Activated CD8-positive, alpha-beta memory T cell treated with anti-CD3 and anti-CD28 coated beads, Interleukin-2, amount 10 ng/mL, durations not matched to agents 7 days and 5 days (primary cell): ENCODE measurements around the gene ACTN3. TPM values are rescaled to one million over a fixed set of nuclear protein-coding genes. Genes with fewer than 3 reads are reported as not detected.

ENCODE experiments used
- ATAC-seq: fragments of 150-1000 bp; cut with Tn5 transposase; one replicate; pipeline ENCODE4 v1.10.0; 2021; ENCODE audit warnings: moderate library complexity
- CTCF ChIA-PET: fragments of 350-600 bp; sonication (Branson Sonifier 250); formaldehyde crosslinking; loops from one replicate; lab custom pipeline; 2021; ENCODE audit warnings: antibody characterized with exemption; lab: Charles Lee
- DNase-seq: peaks from one replicate; pipeline ENCODE4 v3.0.0-alpha.2; 2020
- H3K27ac Mint-ChIP-seq: one replicate; pipeline ENCODE4 v1.8.0; 2021; ENCODE audit warnings: mild to moderate bottlenecking, mixed read lengths
- H3K27me3 Mint-ChIP-seq: one replicate; pipeline ENCODE4 v1.8.0; 2021; ENCODE audit warnings: mixed read lengths
- H3K36me3 Mint-ChIP-seq: one replicate; pipeline ENCODE4 v1.8.0; 2021; ENCODE audit warnings: mild to moderate bottlenecking, mixed read lengths
- H3K4me1 Mint-ChIP-seq: one replicate; pipeline ENCODE4 v1.8.0; 2021; ENCODE audit warnings: mixed read lengths
- H3K4me3 Mint-ChIP-seq: one replicate; pipeline ENCODE4 v1.8.0; 2021; ENCODE audit warnings: mild to moderate bottlenecking, moderate library complexity, mixed read lengths
- H3K9me3 Mint-ChIP-seq: one replicate; pipeline ENCODE4 v1.8.0; 2022; ENCODE audit warnings: low read depth, mixed read lengths
- total RNA-seq, 2 experiments: library from RNA; stranded (reverse); gene quantifications; one replicate each; pipeline ENCODE4 v1.2.3, GENCODE V29; 2021

The ACTN3 gene
- total RNA-seq, 2 experiments from 2014 or later: 0.40 TPM; not detected in 1

DNA sequence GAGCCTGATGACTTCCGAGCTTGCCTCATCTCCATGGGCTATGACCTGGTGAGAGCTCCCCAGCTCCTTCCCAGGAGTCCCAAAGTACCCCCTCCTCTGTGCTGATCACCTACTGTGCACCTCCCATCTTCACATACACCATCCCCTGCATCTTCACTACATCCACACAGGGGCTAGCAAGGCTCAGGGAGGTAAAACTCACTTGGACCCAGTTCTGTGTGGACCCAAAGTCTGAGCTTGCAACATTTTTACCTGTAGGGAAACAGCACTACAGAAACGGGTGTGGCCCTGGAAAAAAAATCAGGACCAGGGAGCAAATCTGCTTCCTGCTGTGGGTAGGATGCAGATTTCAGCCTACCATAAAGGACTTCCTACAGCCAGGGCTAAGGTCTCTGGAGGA lies 15.6 kb downstream of the ACTN3 start:
- ATAC-seq (no peak), DNase-seq (no peak)
- Mint-ChIP-seq H3K9me3 (no peaks in the 10 kb centered on the region), H3K4me3 (no peak overlapping the region), H3K27me3 (peaks cover 20% of the 10 kb centered on the region), H3K36me3 (no peaks in the 10 kb centered on the region), H3K4me1 (peaks cover 2% of the 10 kb centered on the region), H3K27ac (no peak overlapping the region)
- CTCF ChIA-PET: interaction anchor here (1.1 kb wide), 1 partner anchor 116 kb away, joined by 5 read pairs; the partner anchor contains the start of gene RBM4B

DNA sequence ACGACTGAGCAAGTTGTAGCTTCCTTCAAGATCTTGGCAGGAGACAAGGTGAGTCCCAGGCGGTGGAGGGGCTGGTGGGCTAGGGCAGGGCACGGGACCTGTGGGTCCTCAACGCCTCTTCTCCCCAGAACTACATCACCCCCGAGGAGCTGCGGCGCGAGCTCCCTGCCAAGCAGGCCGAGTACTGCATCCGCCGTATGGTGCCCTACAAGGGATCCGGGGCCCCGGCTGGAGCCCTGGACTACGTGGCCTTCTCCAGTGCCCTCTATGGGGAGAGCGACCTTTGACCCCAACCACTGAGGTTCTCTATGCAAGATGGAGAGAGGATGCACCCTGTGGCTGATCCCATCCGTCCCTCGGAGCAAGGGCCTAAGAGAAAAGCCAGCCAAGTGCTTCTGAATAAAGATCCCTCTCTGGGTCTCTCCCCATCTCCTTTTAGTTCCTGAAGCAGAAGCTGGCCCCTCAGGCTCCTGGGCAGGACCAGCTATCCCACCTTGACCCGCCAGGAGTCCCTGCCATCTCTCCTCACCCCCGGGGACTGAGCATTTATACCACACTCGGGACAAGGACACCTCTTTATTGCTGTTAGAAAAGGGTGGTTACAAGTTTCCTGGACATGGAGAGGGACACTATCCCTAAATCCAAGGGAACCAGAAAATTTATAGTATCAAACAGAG lies 16.3 kb downstream of the ACTN3 start:
- no peak for DNase-seq
- CTCF ChIA-PET: interaction anchor here (0.7 kb wide), 1 partner anchor 9 kb away, joined by 3 read pairs; no protein-coding TSS in a partner anchor
- H3K27ac Mint-ChIP-seq: no peak overlapping the region

DNA sequence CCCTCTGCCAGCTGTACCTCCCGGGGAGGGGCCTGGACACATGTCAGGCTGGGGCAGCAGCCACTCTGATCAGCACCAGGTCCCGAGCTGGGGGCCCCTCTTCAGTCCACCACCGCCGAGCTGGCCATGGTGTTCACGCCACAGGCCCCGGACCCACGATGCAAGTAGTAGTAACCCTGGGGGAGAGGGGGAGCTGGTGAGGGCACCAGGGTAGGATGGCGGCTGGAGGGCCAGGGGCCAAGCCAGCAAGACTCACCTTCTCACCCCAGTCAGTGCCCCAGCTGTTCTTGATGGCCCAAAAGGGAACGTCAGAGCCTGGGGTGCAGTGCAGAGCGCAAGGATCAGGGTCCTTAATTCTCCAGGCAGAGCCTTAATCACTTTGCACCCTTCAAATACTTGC lies 17.1 kb downstream of the ACTN3 start:
- DNase-seq: no peak
- H3K4me1 Mint-ChIP-seq: peaks cover 5% of the 10 kb centered on the region
- peaks cover 15% of the 10 kb centered on the region for H3K27me3 Mint-ChIP-seq
- ATAC-seq: no peak
- H3K4me3 Mint-ChIP-seq: no peak overlapping the region
- no peak overlapping the region for H3K27ac Mint-ChIP-seq
- H3K9me3 Mint-ChIP-seq: no peaks in the 10 kb centered on the region
- no peaks in the 10 kb centered on the region for H3K36me3 Mint-ChIP-seq
- CTCF ChIA-PET: interaction anchor here (0.9 kb wide), 1 partner anchor 140 kb away, joined by 3 read pairs; no protein-coding TSS in a partner anchor

More for the DNA sequence above, 16.3 kb downstream of the ACTN3 start:
- Mint-ChIP-seq H3K9me3 (no peaks in the 10 kb centered on the region), H3K27me3 (peaks cover 18% of the 10 kb centered on the region), H3K36me3 (no peaks in the 10 kb centered on the region), H3K4me1 (peaks cover 2% of the 10 kb centered on the region), H3K4me3 (no peak overlapping the region)
- ATAC-seq: no peak

DNA sequence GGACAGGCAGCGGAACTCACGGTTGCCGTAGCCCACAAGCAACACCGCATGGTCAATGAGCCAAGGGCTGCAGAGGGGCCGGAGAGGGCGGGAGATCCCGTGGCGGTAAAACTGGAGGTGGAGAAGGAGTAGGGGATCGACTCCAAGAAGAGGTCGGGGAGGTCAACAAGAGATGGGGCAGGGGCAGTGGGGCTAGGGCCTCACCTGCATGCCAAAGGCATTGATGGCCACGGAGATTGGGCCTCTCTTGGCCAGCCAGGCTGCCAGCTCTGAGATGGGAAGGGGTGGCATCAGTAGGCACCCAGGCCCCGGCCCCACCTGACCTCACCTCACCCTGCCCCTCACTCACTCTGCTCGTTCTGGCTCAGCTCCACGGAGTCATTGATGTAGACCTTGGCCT lies 17.8 kb downstream of the ACTN3 start:
- CTCF ChIA-PET: interaction anchor here (0.9 kb wide), 1 partner anchor 139 kb away, joined by 3 read pairs; no protein-coding TSS in a partner anchor
- DNase-seq (no peak), ATAC-seq (no peak)
- Mint-ChIP-seq H3K4me3 (no peak overlapping the region), H3K4me1 (peaks cover 5% of the 10 kb centered on the region), H3K27ac (no peak overlapping the region), H3K36me3 (no peaks in the 10 kb centered on the region), H3K9me3 (no peaks in the 10 kb centered on the region), H3K27me3 (peaks cover 16% of the 10 kb centered on the region)

DNA sequence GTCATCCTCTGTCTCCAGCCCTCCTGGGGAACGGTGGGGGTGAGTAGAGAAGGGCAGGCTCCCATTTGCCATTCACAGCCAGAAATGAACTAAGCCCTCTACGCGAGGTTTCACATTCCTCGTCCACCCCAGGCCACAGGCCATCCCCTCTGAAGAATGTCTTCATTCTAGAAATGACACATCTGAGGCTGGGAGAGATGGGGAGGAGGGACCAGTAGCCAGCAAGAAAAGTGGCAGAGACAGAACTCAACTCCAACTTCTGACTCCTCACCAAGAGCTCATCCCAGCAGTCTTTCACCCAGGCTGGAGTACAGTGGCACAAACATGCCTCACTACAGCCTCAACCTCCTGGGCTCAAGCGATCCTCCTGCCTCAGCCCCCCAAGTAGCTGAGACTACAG lies 18.3 kb downstream of the ACTN3 start:
- Mint-ChIP-seq H3K36me3 (no peaks in the 10 kb centered on the region), H3K4me1 (peaks cover 5% of the 10 kb centered on the region), H3K4me3 (no peak overlapping the region), H3K9me3 (no peaks in the 10 kb centered on the region), H3K27ac (no peak overlapping the region), H3K27me3 (peaks cover 17% of the 10 kb centered on the region)
- CTCF ChIA-PET: no interaction called here
- no peak for DNase-seq
- no peak for ATAC-seq

DNA sequence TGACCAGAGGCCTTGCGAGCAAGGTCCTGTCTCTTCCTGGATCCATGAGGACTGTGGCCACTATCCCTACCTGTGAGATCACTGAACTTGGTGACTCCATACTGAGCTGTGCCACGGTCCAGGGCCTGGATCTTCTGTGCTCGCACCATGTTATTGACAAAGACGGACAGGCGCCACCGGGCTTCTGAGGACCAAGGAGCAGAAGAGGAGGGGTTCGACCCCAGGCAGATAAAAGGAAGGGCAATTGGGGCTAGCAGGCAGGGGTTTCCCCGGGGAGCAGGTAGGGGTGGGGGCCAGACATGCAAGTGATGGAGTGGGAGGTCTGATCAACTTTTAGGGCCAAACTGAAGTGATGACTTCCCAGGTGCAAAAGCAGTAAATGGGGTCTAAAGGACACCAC lies 19.5 kb downstream of the ACTN3 start:
- no peak for DNase-seq
- CTCF ChIA-PET: interaction anchor here (3.9 kb wide), 1 partner anchor 14 kb away, joined by 16 read pairs; no protein-coding TSS in a partner anchor
- peaks cover 25% of the 10 kb centered on the region for H3K27me3 Mint-ChIP-seq
- no peak overlapping the region for H3K27ac Mint-ChIP-seq
- no peaks in the 10 kb centered on the region for H3K36me3 Mint-ChIP-seq
- no peak overlapping the region for H3K4me3 Mint-ChIP-seq
- H3K9me3 Mint-ChIP-seq: no peaks in the 10 kb centered on the region
- no peak for ATAC-seq
- H3K4me1 Mint-ChIP-seq: peaks cover 5% of the 10 kb centered on the region

DNA sequence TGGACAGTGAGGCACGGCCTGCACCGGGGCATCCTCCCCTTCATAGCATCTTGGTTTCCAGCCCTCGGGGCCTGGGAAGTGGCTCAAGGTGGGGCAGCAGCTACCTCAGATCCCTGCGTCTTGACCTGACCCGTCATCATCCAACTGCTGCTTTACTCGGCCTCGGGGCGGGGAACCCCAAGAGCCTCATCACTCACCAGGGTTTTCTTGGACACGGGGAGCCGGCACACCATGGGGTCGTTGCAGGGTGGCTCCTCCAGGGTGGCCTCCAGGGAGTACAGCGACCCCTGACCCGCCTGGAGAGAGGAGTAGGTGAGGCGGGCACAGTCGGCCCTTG lies 21.1 kb downstream of the ACTN3 start:
- ATAC-seq: no peak
- Mint-ChIP-seq H3K9me3 (no peaks in the 10 kb centered on the region), H3K36me3 (no peaks in the 10 kb centered on the region), H3K27me3 (peaks cover 25% of the 10 kb centered on the region), H3K4me3 (peak overlapping the region; percentile 44), H3K4me1 (peaks cover 5% of the 10 kb centered on the region), H3K27ac (no peak overlapping the region)
- CTCF ChIA-PET: interaction anchor here (1.1 to 3.9 kb wide), 4 partner anchors 9 to 110 kb away, joined by 4 to 22 read pairs (median 10); partner anchors contain the start of gene RBM4B
- DNase-seq: no peak

DNA sequence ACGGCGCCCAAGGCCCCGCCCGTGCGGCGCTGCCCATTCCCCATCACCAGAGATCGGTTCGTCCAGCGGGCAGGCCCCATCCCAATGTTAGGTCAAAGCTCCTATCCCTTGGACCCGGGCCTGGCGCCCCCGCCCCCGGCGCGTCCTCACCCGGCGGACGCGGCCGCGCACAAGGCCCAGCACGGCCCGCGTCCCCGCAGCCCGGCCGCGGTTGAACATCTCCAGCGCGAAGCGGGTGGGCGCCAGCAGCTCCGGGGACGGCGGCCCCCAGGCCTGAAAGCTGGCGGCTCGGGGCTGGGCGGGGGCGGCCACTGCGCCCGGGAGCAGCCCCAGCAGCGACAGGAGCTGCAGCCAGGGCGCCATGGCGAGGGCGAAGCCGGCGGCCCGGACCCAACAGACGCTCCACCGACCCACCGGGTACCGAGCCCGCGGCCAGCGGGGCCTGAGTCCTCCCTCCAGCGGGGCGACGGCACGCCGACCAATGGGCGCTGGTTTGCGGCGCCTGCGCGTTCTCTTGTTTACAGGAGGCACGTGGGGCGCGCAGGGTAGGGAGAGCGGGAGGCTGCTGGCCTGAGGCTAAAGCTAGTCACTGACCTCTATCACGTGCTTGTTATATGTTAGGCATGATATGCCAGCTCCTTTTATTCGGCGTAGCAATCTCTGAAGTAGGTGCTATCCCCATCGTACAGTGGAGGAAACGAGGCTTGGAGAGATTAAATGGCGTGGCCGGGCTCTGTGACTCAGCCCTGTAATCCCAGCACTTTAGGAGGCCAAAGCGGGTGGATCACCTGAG lies 21.6 kb downstream of the ACTN3 start, which contains the start of gene CTSF:
TSS of gene CTSF (minus strand) at position 483 of the 793 bp plus-strand sequence. CDS start at position 363, 120 bp downstream.
- Mint-ChIP-seq H3K4me1 (peaks cover 5% of the 10 kb centered on the region), H3K4me3 (peak within 1 kb of the TSS; percentile 54), H3K36me3 (no peaks in the 10 kb centered on the region), H3K27me3 (peaks cover 25% of the 10 kb centered on the region), H3K27ac (no peak within 1 kb of the TSS), H3K9me3 (no peaks in the 10 kb centered on the region)
- peak; percentile 71 for DNase-seq
- CTCF ChIA-PET: interaction anchor here (1.1 to 3.9 kb wide), 4 partner anchors 9 to 110 kb away, joined by 4 to 22 read pairs (median 10); partner anchors contain the start of gene RBM4B
- ATAC-seq: peak; percentile 95

DNA sequence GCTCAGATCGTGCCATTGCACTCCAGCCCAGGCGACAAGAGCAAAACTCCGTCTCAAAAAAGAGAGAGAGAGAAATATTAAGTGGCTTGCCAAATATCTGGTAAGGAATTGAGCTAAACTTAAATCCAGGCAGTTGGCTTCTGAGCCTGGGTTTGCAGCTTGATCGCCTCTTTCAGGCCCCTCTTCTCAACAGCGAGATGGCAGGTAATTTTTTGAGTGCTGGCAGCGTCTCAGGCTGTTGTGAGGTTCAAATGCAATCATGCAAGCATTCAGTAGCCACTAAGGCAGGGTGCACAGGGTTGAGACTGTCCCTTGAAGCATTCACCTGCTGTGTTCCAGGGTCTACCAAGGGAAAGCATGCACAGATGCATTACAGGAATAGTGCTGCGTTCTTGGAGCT lies 22.4 kb downstream of the ACTN3 start:
- no peaks in the 10 kb centered on the region for H3K9me3 Mint-ChIP-seq
- H3K27ac Mint-ChIP-seq: no peak overlapping the region
- peaks cover 30% of the 10 kb centered on the region for H3K27me3 Mint-ChIP-seq
- CTCF ChIA-PET: interaction anchor here (0.9 to 3.9 kb wide), 3 partner anchors 9 to 109 kb away, joined by 4 to 22 read pairs (median 16); partner anchors contain the start of gene RBM4B
- DNase-seq: no peak
- peaks cover 5% of the 10 kb centered on the region for H3K4me1 Mint-ChIP-seq
- H3K36me3 Mint-ChIP-seq: no peaks in the 10 kb centered on the region
- H3K4me3 Mint-ChIP-seq: no peak overlapping the region
- ATAC-seq: no peak

DNA sequence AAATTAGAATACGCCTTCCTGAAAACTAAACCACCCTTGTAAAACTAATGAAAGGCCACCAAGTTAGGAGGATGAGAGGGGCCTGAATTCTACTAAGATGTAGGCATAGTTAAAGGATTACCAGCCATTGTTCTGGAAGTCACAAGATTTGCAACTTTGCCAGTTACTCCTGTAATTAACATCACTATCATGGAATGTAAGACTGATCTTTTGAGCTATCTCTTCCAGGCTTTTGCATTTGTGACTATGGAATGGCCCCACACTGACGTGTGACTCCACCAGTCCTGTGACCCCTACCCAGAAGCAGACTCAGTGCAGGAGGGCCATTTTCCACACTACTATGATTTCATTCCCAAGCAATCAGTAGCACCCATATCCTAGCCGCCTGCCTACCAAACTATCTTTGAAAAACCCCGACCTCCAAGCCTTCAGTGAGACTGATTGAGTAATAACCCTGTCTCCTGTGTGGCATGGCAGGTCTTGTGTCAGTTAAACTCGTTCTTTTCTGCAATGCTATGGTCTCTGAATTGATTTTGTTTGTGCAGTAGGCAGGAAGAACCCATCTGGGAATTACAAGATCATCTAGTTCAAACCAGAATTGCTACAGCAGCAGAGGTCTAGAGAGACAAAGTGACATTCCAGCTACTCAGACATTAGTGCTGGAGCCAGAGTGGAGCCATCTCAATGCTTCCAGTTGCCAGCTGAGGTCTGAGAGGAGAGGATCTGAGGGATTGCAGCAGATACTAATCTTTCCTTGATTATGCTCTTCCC lies 23.6 kb downstream of the ACTN3 start:
- Mint-ChIP-seq H3K9me3 (no peaks in the 10 kb centered on the region), H3K4me1 (peaks cover 5% of the 10 kb centered on the region), H3K27me3 (peaks cover 38% of the 10 kb centered on the region), H3K4me3 (no peak overlapping the region), H3K27ac (no peak overlapping the region), H3K36me3 (no peaks in the 10 kb centered on the region)
- DNase-seq (no peak), ATAC-seq (no peak)
- CTCF ChIA-PET: interaction anchor here (0.7 to 3.9 kb wide), 3 partner anchors 10 to 108 kb away, joined by 3 to 22 read pairs (median 16); partner anchors contain the start of gene RBM4B

DNA sequence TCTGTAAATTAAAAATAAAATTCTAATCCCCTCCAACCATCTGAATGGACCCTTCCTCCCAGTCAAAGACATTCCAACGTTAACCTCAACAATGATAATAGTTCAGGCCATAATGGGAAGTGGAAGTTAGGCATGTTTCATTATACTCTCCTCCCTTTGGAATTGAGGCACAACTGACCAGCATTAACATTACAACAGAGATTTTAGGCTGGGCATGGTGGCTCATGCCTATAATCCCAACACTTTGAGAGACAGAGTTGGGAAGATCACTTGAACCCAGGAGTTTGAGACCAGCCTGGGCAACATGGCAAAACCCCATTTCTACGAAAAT lies 24.1 kb downstream of the ACTN3 start:
- no peaks in the 10 kb centered on the region for H3K36me3 Mint-ChIP-seq
- CTCF ChIA-PET: no interaction called here
- H3K4me1 Mint-ChIP-seq: peaks cover 5% of the 10 kb centered on the region

DNA sequence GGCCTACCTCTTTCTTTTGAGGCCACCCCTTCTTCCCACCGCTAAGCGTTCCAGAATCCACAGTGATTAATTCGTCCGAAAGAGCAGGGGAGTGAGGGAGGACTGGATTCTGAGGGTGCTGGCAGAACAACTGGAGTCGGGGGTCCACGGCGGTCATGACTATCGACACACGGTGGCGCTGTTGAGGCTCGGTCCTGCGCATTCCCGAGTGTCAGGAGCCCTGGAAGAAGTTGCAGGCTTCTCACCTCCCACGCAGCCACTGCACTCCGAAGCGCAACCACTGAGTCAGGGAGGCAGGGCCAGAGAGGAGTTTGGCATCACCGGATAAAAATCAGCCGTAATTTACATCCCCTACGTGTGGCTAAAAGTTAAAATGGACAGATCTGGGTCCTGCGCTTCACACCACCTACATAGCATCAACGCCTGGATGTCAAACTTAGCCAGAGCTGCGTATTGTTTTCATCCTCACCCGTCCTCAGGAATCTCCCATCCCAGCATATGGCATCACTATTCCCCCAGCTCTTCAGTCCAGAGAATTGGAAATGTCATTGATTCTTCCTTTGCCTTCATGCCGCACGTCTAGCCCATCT lies 32.4 kb downstream of the ACTN3 start:
- Mint-ChIP-seq H3K27me3 (peaks cover 14% of the 10 kb centered on the region), H3K4me1 (peaks cover 6% of the 10 kb centered on the region), H3K4me3 (no peak overlapping the region), H3K9me3 (peaks cover 6% of the 10 kb centered on the region), H3K27ac (no peak overlapping the region), H3K36me3 (peaks cover 4% of the 10 kb centered on the region)
- ATAC-seq: peak; percentile 80
- peak; percentile 78 for DNase-seq
- CTCF ChIA-PET: interaction anchor here (0.5 to 6.2 kb wide), 13 partner anchors 11 to 255 kb away, joined by 3 to 107 read pairs (median 6); partner anchors contain the start of genes ACTN3, CCDC87, CCS and CTSF

More for the DNA sequence above, 24.1 kb downstream of the ACTN3 start:
- H3K4me3 Mint-ChIP-seq: no peak overlapping the region
- peaks cover 43% of the 10 kb centered on the region for H3K27me3 Mint-ChIP-seq
- DNase-seq (no peak), ATAC-seq (no peak)
- H3K9me3 Mint-ChIP-seq: no peaks in the 10 kb centered on the region
- no peak overlapping the region for H3K27ac Mint-ChIP-seq
